HCT116 (cell line): ENCODE results near the gene PTGDS. TPM values are rescaled to one million over a fixed set of nuclear protein-coding genes. Genes with fewer than 3 reads are reported as not detected.

Experiments
- ATAC-seq: fragments of 200-7000 bp; cut with Tn5 transposase; 2 replicates; pipeline ENCODE4 v1.9.1; 2020; ENCODE audit warnings: mild to moderate bottlenecking, moderate library complexity
- BruUV-seq: library from RNA; stranded (reverse); fragments of 400-500 nt; replicated peaks from 2 replicates; lab custom pipeline; 2021; lab: Mats Ljungman, UMichigan
- CTCF ChIA-PET: fragments of 300-600 bp; sonication (Branson Sonifier 250); formaldehyde crosslinking; loops from one replicate; lab custom pipeline; 2021; ENCODE audit warnings: antibody characterized with exemption; lab: Charles Lee
- POLR2A ChIA-PET: fragments of 300-600, 350-600 bp; sonication (Branson Sonifier 250); formaldehyde crosslinking; loops from one replicate; lab custom pipeline; 2021; ENCODE audit warnings: antibody characterized with exemption; lab: Charles Lee
- RAD21 ChIA-PET, 2 experiments: fragments of 300-600 bp; sonication (Branson Sonifier 250); formaldehyde crosslinking; loops; one replicate each; lab custom pipeline; 2023; ENCODE audit warnings: low total read pairs in 2 of 2; ENCODE audit not compliant: uncharacterized antibody in 2 of 2, unreplicated experiment in 2 of 2, low non-redundant PET in 1 of 2; lab: Charles Lee
- DNase-seq: peaks from one replicate; pipeline ENCODE4 v3.0.0-alpha.2; 2010; ENCODE audit warnings: low read depth, low spot score
- H2AFZ ChIP-seq: fragments of 200-600 bp; shearing (Covaris generic), sonication (generic); 2 replicates; pipeline ENCODE4 v1.6.1; 2017; ENCODE audit warnings: low read depth, mixed run types, mixed read lengths, antibody characterized with exemption, low read length; ENCODE audit not compliant: poor library complexity, severe bottlenecking
- H3K27ac ChIP-seq: 2 replicates; pipeline ENCODE4 v1.5.1; 2012; ENCODE audit warnings: low read depth, low read length
- H3K27me3 ChIP-seq: fragments of 200-600 bp; sonication (generic); 2 replicates; pipeline ENCODE4 v1.6.1; 2016; ENCODE audit warnings: mixed run types, low read length, mixed read lengths; ENCODE audit not compliant: insufficient read depth
- H3K36me3 ChIP-seq, 2 experiments: fragments of 200-500 bp in 1 of 2; fragments of 200-600 bp in 1 of 2; sonication (Bioruptor generic) in 1 of 2; sonication (generic) in 1 of 2; 2 replicates each; pipeline versions ENCODE4 v1.5.1 to v1.6.1; 2014 to 2016; ENCODE audit warnings: low read length in 2 of 2, inconsistent platforms in 1 of 2, mixed read lengths in 1 of 2, mixed run types in 1 of 2; ENCODE audit not compliant: insufficient read depth in 2 of 2, control insufficient read depth in 1 of 2
- H3K4me1 ChIP-seq, 2 experiments: fragments of 200-600 bp in 1 of 2; sonication (generic) in 1 of 2; 2 replicates each; pipeline versions ENCODE4 v1.5.1 to v1.6.1; 2012 to 2017; ENCODE audit warnings: low read length in 2 of 2, inconsistent platforms in 1 of 2, mild to moderate bottlenecking in 1 of 2, mixed read lengths in 1 of 2, mixed run types in 1 of 2, moderate library complexity in 1 of 2; ENCODE audit not compliant: insufficient read depth in 2 of 2, control insufficient read depth in 1 of 2
- H3K4me2 ChIP-seq: fragments of 200-600 bp; sonication (generic); 2 replicates; pipeline ENCODE4 v1.6.1; 2017; ENCODE audit warnings: mixed run types, low read length, mixed read lengths
- H3K4me3 ChIP-seq, 2 experiments: fragments of 200-600 bp in 1 of 2; sonication (generic) in 1 of 2; replicated peaks in 1 of 2; 2 replicates each; pipeline ENCODE4 v1.5.1; 2011 to 2016; ENCODE audit warnings: low read length in 2 of 2, control low read depth in 1 of 2, low read depth in 1 of 2, mild to moderate bottlenecking in 1 of 2, mixed read lengths in 1 of 2, mixed run types in 1 of 2
- H3K79me2 ChIP-seq: fragments of 200-600 bp; sonication (generic); 2 replicates; pipeline ENCODE4 v1.6.1; 2017; ENCODE audit warnings: mild to moderate bottlenecking, mixed run types, low read length, moderate library complexity, mixed read lengths; ENCODE audit not compliant: insufficient read depth
- H3K9ac ChIP-seq: fragments of 200-600 bp; sonication (generic); 2 replicates; pipeline ENCODE4 v1.6.1; 2016; ENCODE audit warnings: low read length, mixed read lengths
- H3K9me2 ChIP-seq: fragments of 200-600 bp; sonication (generic), shearing (Covaris generic); 2 replicates; pipeline ENCODE4 v1.6.1; 2017; ENCODE audit warnings: mixed run types, mild to moderate bottlenecking, moderate library complexity; ENCODE audit not compliant: insufficient read depth
- H3K9me3 ChIP-seq, 2 experiments: fragments of 200-500 bp in 1 of 2; fragments of 200-600 bp in 1 of 2; sonication (Bioruptor generic) in 1 of 2; sonication (generic) in 1 of 2; 2 replicates each; pipeline ENCODE4 v1.6.1; 2014 to 2017; ENCODE audit warnings: low read length in 2 of 2, mixed read lengths in 2 of 2, inconsistent platforms in 1 of 2, low read depth in 1 of 2, mild to moderate bottlenecking in 1 of 2, mixed run types in 1 of 2, moderate library complexity in 1 of 2; ENCODE audit not compliant: control insufficient read depth in 1 of 2, insufficient read depth in 1 of 2
- H4K20me1 ChIP-seq: fragments of 200-600 bp; sonication (generic), shearing (Covaris generic); 2 replicates; pipeline ENCODE4 v1.6.1; 2017; ENCODE audit warnings: mixed run types, mild to moderate bottlenecking, moderate library complexity; ENCODE audit not compliant: insufficient read depth
- CBX3 ChIP-seq: IDR thresholded peaks from 2 replicates; pipeline ENCODE4 v1.6.1; 2012; ENCODE audit warnings: low read depth
- CTCF ChIP-seq, 3 experiments: fragments of 200-600 bp in 1 of 3; sonication (generic) in 1 of 3; IDR thresholded peaks in 2 of 3; conservative IDR thresholded peaks in 1 of 3; 2 replicates each; pipeline ENCODE4 v1.5.1; 2012 to 2017; ENCODE audit warnings: low read depth in 2 of 3, low read length in 2 of 3, antibody characterized with exemption in 1 of 3, borderline replicate concordance in 1 of 3, control low read depth in 1 of 3, mild to moderate bottlenecking in 1 of 3, mixed read lengths in 1 of 3, mixed run types in 1 of 3, moderate library complexity in 1 of 3; ENCODE audit not compliant: insufficient read depth in 1 of 3
- EGR1 ChIP-seq: IDR thresholded peaks from 2 replicates; pipeline ENCODE4 v1.6.1; 2012; ENCODE audit warnings: low read depth
- EZH2phosphoT487 ChIP-seq: fragments of 200-600 bp; IDR thresholded peaks from 2 replicates; pipeline ENCODE4 v1.6.1; 2018; ENCODE audit warnings: antibody characterized with exemption, borderline replicate concordance
- FOSL1 ChIP-seq: IDR thresholded peaks from 2 replicates; pipeline ENCODE4 v1.6.1; 2012; ENCODE audit warnings: low read depth
- JUND ChIP-seq: IDR thresholded peaks from 2 replicates; pipeline ENCODE4 v1.6.1; 2012
- MAX ChIP-seq: IDR thresholded peaks from 2 replicates; pipeline ENCODE4 v1.6.1; 2012
- POLR2A ChIP-seq: IDR thresholded peaks from 2 replicates; pipeline ENCODE4 v1.7.0; 2011; ENCODE audit warnings: borderline replicate concordance; ENCODE audit not compliant: insufficient read depth, insufficient read length; ENCODE audit errors: extremely low read depth
- POLR2AphosphoS5 ChIP-seq: IDR thresholded peaks from 2 replicates; pipeline ENCODE4 v1.6.1; 2011; ENCODE audit warnings: mild to moderate bottlenecking, low read depth, low read length, moderate library complexity
- REST ChIP-seq: IDR thresholded peaks from 2 replicates; pipeline ENCODE4 v1.6.1; 2012; ENCODE audit warnings: low read depth
- SIN3A ChIP-seq: IDR thresholded peaks from 2 replicates; pipeline ENCODE4 v1.6.1; 2012; ENCODE audit warnings: low read depth
- SP1 ChIP-seq: IDR thresholded peaks from 2 replicates; pipeline ENCODE4 v1.6.1; 2012; ENCODE audit warnings: low read depth
- SRF ChIP-seq: IDR thresholded peaks from 2 replicates; pipeline ENCODE4 v1.6.1; 2012; ENCODE audit warnings: low read depth
- TCF7L2 ChIP-seq: IDR thresholded peaks from 2 replicates; pipeline ENCODE4 v1.7.0; 2011; ENCODE audit warnings: borderline replicate concordance, inconsistent platforms; ENCODE audit not compliant: insufficient read depth, insufficient read length; ENCODE audit errors: extremely low read depth
- ZNF274 ChIP-seq: fragments of 200-500 bp; sonication (Bioruptor generic); IDR thresholded peaks from 2 replicates; pipeline ENCODE4 v1.6.1; 2014; ENCODE audit warnings: mild to moderate bottlenecking, low read depth, low read length, inconsistent platforms
- intact Hi-C: fragments of 100-400 bp; cut with micrococcal nuclease; formaldehyde crosslinking; loops from 2 replicates; pipeline ENCODE4 v1.10.0; 2022
- total RNA-seq: library from RNA; stranded (reverse); gene quantifications from one replicate; pipeline ENCODE4 v1.2.1, GENCODE V29; 2021; ENCODE audit not compliant: unreplicated experiment

Gene PTGDS
- total RNA-seq, 1 experiment from 2014 or later = 3.1 TPM

- ATAC-seq (no peak), DNase-seq (no peak)
- no peak for TF ChIP-seq SIN3A
- TF ChIP-seq MAX = no peak
- no peak for TF ChIP-seq EGR1
- TF ChIP-seq TCF7L2 = no peak
- TF ChIP-seq SRF = no peak
- no peak for TF ChIP-seq ZNF274
- no peak for TF ChIP-seq REST
- TF ChIP-seq POLR2AphosphoS5 = no peak
- TF ChIP-seq SP1 = no peak
- no peak for TF ChIP-seq CBX3
- TF ChIP-seq FOSL1 = no peak
- TF ChIP-seq EZH2phosphoT487 = no peak
- TF ChIP-seq POLR2A = no peak
- TF ChIP-seq CTCF (IDR thresholded peaks at IDR 0.05 in 2 of 3, conservative IDR thresholded peaks at IDR 0.05 in 1 of 3; ENCODE audit: borderline replicate concordance in 1 of 3, insufficient read depth in 1 of 3, low read depth in 2 of 3, low read length in 2 of 3) = no peak
- no peak for TF ChIP-seq JUND
- Histone ChIP-seq H3K4me2 (no peak overlapping the region), H3K4me3 (no peak overlapping the region), H4K20me1 (no peaks in the 10 kb centered on the region), H3K79me2 (no peaks in the 10 kb centered on the region), H3K9me2 (no peaks in the 10 kb centered on the region), H2AFZ (no peak overlapping the region), H3K9me3 (no peaks in the 10 kb centered on the region), H3K9ac (no peak overlapping the region), H3K36me3 (no peaks in the 10 kb centered on the region), H3K27me3 (no peaks in the 10 kb centered on the region), H3K4me1 (peaks cover 13 to 23% of the 10 kb centered on the region in 2 experiments), H3K27ac (no peak overlapping the region)
- ChIA-PET POLR2A (no interaction called here), CTCF (no interaction called here), RAD21 (no interaction called here)
- BruUV-seq = no TSS peak
- intact Hi-C loops = no loop called here
Observed at GRCh38 chr9:136953771-136954269, 23.5 kb upstream of the PTGDS start.
